HG03558 (cell line): ENCODE data around the gene SLC13A3.
"Not testable (repeated sequence)": the region's sequence is repeated elsewhere in the genome, so short reads cannot be mapped to it uniquely, and the experiment has no call there.

Experiments used
- ATAC-seq: cut with Tn5 transposase; IDR thresholded peaks from one replicate; pipeline ENCODE4 v1.9.1; 2021; ENCODE audit warnings: moderate number of reproducible peaks; ENCODE audit not compliant: unreplicated experiment; ENCODE audit errors: extremely low read depth

SLC13A3 gene

DNA sequence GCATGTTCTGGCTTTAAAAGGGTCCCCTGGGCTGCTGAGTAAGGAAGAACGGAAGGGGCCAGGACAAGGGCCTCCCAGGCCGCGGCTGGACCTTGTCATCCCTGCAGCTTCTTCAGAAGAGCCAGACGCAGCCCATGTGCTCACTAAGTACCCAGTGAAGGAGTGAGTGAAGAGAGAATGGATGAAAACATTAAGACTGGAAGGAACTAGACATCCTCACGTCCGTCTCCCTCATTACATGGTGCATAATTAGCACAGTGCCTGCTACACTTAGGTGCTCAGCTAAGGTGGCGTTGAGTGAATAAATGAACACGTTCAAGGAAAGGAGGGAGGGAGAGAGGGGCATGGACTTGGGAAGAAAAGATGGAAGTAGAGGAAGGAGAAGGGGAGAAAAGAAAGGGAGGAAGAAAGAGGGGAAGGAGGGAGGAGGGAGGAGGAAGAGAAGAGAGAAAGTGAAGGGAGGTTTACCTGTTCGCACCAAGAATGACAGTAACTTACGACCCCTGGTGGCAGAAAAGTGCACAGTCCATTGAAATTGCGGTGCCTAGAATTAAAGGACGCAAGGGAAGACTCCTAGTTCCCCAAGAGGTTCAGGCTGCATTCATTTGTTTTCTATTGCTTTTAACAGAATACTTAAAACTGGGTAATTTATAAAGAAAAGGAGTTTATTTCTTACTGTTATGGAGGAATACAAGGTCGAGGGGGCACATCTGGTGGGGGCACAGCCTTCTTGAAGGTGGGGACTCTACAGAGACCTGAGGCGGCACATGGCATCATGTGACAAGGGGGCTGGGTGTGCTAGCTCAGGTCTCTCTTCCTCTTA lies 30.0 kb upstream of the SLC13A3 start:
- no peak for ATAC-seq

DNA sequence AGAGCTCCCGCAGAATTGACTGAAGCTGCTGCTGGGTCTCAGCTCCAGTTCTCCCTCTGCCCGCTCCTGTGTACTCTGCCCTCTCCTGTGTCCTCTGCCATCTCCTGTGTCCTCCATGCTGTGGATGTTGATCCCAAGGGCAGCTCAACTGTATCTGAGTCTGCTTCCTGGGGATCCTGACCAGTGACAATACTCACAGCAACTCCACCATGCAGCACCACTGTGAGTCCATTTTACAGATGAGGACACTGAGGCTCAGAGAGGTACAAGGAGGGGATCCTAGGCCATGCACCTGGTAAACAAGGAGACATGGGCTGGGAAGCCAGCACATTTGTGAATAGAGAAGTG lies 29.4 kb upstream of the SLC13A3 start:
- ATAC-seq: no peak

DNA sequence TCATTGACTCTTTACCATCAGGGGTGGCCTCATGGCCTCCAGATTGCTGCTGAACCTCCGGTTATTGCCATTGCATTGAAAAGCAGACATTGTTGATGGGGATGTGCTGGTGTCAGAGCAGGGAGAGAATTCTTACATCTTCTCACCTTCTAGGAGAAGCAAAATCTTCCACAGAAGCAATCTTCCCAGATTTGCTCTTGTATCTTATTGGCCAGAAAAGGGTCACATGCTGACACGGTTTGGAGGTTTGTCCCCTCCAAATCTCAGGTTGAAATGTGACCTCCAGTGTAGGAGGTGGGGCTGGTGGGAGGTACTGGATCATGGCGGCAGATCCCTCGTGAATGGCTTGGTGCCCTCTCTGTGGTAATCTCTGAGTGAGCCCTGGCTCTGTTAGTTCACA lies 27.3 kb upstream of the SLC13A3 start:
- ATAC-seq: no peak

GRCh38 chr20:46677608-46678007 lies 26.3 kb upstream of the SLC13A3 start:
- no peak for ATAC-seq

- not testable (repeated sequence) for ATAC-seq
Measured at GRCh38 chr20:46676649-46677316, 25.5 kb upstream of the SLC13A3 start.

GRCh38 chr20:46674253-46675083 lies 23.2 kb upstream of the SLC13A3 start:
- ATAC-seq: no peak

DNA sequence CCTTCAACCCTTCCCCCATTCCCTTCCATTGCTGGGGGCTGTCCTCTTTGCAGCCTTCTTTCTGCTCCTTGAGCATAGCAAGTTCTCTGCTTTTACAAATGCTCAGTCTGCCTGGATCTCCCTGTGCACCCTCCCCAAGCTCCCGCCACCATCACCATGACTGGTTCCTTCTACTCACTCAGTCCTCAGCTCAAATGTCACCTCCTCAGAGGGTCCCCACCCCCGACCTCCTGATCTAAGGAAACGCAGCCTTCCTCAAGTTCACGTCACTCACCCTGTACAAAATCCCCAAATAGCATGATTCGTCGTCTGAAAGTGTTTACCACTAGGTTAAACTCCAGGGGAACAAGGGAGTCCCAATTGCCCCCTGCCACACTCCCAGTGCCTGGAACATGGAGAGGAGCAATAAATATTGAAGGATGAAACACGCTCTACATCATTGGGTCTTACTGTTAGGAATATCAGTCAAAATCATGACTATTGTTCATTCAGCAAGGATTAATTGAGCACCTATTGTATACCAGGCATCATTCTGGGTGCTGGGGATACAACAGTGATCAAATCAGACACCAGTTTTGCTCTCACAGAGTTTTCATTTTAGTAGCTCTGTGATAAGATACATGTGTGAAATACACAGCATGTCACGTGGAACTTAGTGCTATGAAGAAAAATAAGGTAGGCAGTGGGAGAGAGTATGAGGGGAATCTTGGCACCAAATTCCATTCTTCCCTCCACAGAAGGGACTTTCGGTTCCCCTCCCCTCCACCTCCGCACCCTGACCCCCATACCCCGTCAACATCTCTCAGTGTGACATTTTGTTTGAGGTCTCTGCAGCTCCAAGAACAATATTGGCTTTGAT lies 22.4 kb upstream of the SLC13A3 start:
- no peak for ATAC-seq

- no peak for ATAC-seq
Measured at GRCh38 chr20:46672543-46673148, 21.4 kb upstream of the SLC13A3 start.

DNA sequence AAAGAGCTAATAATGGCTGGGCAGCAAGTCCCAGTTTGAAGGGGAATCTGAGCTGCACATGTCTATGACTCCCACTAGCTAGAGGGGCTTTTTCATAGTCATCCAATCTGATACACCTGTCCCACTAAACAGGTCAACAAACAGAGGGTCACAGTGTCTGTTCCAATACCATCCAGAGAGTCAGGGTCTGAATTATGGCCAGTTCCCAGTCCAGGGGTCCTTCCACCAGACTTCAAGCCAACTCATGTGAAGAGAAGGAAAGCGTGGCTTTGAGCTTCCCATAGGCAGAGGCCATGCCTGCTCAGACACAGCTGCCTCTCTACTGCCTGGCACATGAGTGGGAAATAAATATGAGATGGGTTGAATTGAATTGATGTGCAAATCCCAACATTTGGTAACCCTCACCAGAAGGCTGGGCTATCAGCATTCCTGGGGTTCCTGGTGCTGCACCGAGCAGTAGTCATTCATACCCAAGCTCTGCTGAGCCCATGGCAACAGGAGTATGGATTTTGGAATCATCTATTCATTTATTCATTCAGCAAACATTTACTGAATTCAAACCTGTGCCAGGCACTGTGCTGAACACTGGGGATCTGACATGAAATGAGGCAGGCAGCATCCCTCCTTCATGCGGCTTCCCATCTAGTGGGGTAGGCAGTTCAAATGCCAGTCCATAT lies 20.7 kb upstream of the SLC13A3 start:
- no peak for ATAC-seq

DNA sequence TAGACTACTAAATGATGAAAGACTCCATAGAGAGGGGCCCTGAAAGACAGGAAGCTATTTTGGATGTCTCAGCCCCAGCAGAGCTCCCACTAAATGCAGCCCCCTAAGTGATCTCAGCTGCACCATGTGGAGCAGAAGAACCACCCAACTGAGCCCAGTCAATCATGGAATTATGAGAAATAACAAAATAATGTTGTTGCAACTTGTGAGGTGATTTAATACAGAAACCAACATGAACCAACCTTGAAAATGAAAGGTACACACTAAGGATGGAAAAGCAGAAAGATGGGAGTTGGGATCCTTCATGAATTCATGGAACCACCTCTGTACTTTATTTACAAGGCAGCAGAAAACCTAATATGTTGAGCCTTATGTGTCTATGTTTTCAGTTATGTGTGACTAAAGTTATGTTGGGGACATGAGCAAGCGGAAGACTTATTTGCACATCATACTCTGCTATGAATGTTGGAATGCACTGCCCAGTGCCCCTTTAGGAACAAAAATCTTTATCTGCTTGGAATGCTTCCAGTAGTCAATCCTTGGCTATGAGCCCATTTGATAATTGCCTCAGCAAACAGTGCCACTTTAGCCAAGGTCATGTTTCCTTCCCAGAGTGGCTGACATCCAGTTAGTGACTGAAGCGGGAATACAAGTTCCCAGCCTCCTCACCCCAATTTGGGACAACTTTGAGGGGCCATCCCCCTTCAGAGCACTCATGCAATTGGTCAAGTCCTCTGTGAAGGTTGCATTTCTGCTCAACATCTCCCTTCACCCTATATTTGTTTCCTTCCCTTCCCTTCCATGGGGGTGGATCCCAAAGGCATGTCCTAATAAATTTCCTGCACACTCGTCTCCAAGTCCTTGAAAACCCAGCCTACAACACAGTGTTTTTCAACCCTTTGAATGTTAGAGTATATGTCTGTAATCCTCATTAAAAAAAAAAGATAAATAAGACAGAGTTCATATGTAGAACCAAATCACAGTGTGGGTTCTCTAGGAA lies 19.6 kb upstream of the SLC13A3 start:
- no peak for ATAC-seq

GRCh38 chr20:46670228-46670584 lies 18.9 kb upstream of the SLC13A3 start:
- ATAC-seq: no peak

DNA sequence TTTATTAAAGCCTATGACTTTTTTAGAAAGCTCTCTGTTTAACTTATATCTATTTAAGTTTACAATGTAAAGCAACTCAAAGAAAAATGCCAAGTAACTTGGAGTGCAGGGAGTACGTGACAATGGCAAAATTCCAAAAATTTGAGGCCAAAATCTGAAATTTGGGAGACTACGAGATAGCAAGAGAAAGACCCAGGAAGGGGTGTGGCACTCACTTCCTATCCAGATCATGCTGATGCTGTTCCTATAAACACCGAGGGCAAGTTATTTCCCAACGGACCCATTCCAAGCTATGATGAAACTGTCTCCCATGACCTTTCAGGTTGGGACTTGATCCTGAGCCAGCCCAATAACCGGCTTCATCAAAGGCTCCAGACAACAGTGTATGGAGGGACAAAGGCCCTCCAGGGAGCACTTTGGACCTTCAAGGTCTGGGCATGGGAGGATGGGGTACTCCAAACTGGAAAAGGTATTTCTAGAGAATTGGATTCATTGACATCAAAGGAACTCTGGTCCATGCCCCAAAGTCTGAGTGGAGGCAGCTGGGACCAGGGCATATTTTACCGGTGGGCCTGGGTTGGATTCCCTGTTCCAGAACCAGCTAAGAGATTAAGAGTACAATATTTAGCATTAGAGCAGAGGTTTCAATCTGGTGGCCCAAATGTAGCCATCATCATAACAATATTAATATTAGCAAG lies 15.7 kb upstream of the SLC13A3 start:
- no peak for ATAC-seq

DNA sequence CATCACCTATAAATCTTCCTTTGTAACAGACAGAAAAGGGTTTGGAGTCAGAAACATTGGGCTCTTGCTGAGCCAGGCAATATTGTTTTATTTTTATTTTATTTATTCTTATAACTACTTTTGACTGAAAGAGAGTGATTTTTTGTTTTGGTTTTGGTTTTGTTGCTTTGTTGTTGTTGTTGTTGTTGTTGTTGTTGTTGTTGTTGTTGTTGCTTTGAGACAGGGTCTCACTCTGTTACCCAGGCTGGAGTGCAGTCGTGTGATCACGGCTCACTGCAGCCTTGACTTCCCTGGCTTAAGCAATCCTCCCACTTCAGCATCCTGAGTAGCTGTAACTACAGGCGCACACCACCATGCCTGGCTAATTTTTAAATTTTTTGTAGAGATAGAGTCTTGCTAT lies 15.0 kb upstream of the SLC13A3 start:
- no peak for ATAC-seq

GRCh38 chr20:46665602-46666001 lies 14.3 kb upstream of the SLC13A3 start:
- ATAC-seq: no peak

DNA sequence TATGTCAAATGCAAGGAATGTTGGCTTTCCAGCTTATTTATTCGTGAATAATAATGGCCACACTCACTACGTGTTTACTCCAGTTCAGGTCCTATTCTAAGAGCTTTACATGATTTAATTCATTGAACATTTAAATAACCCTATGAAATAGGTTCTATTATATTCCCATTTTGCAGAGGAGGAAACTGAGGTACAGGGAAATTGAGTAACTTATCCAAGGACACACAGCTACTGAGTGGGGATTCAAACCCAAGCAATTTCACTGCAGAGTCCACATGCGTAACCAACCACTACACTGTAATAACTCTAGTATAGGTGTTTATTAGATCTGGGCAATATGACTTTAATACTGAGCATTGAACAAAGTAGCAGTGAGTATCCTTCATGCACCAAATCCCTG lies 12.3 kb upstream of the SLC13A3 start:
- ATAC-seq: no peak

DNA sequence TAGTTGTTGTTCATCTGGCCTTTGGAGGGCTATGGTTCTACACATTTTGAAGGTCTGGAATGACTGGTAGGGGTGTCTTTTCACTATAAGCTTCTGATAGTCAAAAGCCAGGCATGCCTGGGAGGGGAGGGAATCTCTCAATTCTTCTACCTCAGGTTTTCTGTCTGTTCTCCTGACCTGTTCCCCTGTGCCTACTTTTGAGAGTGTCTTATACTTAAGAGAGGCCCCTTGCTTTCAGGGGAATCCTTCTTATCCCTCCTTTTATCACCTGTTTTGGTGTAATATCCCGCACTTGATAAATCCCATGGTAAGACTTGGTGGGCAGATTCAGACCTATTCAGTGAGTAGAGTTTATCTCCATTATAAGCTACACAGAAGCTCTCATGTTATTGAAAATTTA lies 10.4 kb upstream of the SLC13A3 start:
- ATAC-seq: no peak

GRCh38 chr20:46660487-46660886 lies 9.2 kb upstream of the SLC13A3 start:
- no peak for ATAC-seq

DNA sequence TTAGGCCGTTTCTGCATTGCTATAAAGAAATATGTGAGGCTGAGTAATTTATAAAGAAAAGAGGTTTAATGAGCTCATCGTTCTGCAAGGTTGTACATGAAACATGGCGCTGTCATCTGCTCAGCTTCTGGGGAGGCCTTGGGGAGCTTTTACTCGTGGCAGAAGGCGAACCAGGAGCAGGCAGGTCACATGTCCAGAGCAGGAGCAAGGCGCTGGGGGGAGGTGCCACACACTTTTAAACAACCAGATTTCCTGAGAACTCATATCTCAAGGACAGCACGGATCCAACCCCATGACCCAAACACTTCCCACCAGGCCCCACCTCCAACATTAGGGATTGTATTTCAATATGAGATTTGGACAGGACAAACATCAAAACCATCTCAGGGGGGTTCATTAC lies 6.4 kb upstream of the SLC13A3 start:
- no peak for ATAC-seq
